ENCODE results near the gene CASK.
A peak's percentile ranks its signal among the peaks of the same experiment; 100 is the strongest.

The CASK gene

GRCh38 chrX:41923211-41923977 is at the start of gene CASK:
CASK (minus strand) TSS chrX:41923554; CDS start chrX:41922988, 566 bp downstream.
- DNase-seq (ENCODE audit: low read depth), result peak; percentile 30

GRCh38 chrX:41971346-41971745 is 48.0 kb upstream of the CASK start:
- DNase-seq (ENCODE audit: low read depth), result no peak

GRCh38 chrX:41970419-41970818 is 47.1 kb upstream of the CASK start:
- DNase-seq (ENCODE audit: low read depth), result no peak

- no peak for DNase-seq (ENCODE audit: low read depth)
Measured at GRCh38 chrX:41963348-41963747, 40.0 kb upstream of the CASK start.

GRCh38 chrX:41960142-41960541 is 36.8 kb upstream of the CASK start:
- no peak for DNase-seq (ENCODE audit: low read depth)

- no peak for DNase-seq (ENCODE audit: low read depth)
Measured at GRCh38 chrX:41958861-41959260, 35.5 kb upstream of the CASK start.

GRCh38 chrX:41956027-41956426 is 32.7 kb upstream of the CASK start:
- DNase-seq (ENCODE audit: low read depth), result no peak

- DNase-seq (ENCODE audit: low read depth), result no peak
Measured at GRCh38 chrX:41952102-41952501, 28.7 kb upstream of the CASK start.

- DNase-seq (ENCODE audit: low read depth), result no peak
Measured at GRCh38 chrX:41946989-41947612, 23.7 kb upstream of the CASK start.

- no peak for DNase-seq (ENCODE audit: low read depth)
Measured at GRCh38 chrX:41946235-41946634, 22.9 kb upstream of the CASK start.

GRCh38 chrX:41935832-41936231 is 12.5 kb upstream of the CASK start:
- no peak for DNase-seq (ENCODE audit: low read depth)

- no peak for DNase-seq (ENCODE audit: low read depth)
Measured at GRCh38 chrX:41933546-41933945, 10.2 kb upstream of the CASK start.

GRCh38 chrX:41932885-41933284 is 9.5 kb upstream of the CASK start:
- no peak for DNase-seq (ENCODE audit: low read depth)

GRCh38 chrX:41931591-41931990 is 8.2 kb upstream of the CASK start:
- no peak for DNase-seq (ENCODE audit: low read depth)

- DNase-seq (ENCODE audit: low read depth), result no peak
Measured at GRCh38 chrX:41923978-41924683, 777 bp upstream of the CASK start.

- no peak for DNase-seq (ENCODE audit: low read depth)
Measured at GRCh38 chrX:41922431-41923151, 763 bp downstream of the CASK start.

- DNase-seq (ENCODE audit: low read depth), result no peak
Measured at GRCh38 chrX:41921492-41922430, 1.6 kb downstream of the CASK start.

GRCh38 chrX:41919870-41920269 is 3.5 kb downstream of the CASK start:
- DNase-seq (ENCODE audit: low read depth), result no peak

- no peak for DNase-seq (ENCODE audit: low read depth)
Measured at GRCh38 chrX:41917517-41917916, 5.8 kb downstream of the CASK start.

- no peak for DNase-seq (ENCODE audit: low read depth)
Measured at GRCh38 chrX:41913476-41913875, 9.9 kb downstream of the CASK start.

- DNase-seq (ENCODE audit: low read depth), result no peak
Measured at GRCh38 chrX:41912923-41913322, 10.4 kb downstream of the CASK start.

Measured in HS-27A (cell line).